Endometrial microvascular endothelial cells (primary cell): ENCODE measurements around the gene IQCE. TPM values are rescaled to one million over a fixed set of nuclear protein-coding genes. Genes with fewer than 3 reads are reported as not detected.
"Not testable (repeated sequence)": the region's sequence is repeated elsewhere in the genome, so short reads cannot be mapped to it uniquely, and the experiment has no call there.

ENCODE experiments used
- in situ Hi-C: cut with HindIII; loops from 2 replicates; pipeline ENCODE4 v1.10.0; 2017; ENCODE audit warnings: low sequenced_read_pairs, low pct_unique_long_range_greater_than_20kb; ENCODE audit errors: inconsistent ontology term
- total RNA-seq: library from RNA; depleted of rRNA; stranded (reverse); fragments of >200 nt; gene quantifications from one replicate; pipeline ENCODE4 v1.2.3, GENCODE V29; 2015; ENCODE audit errors: inconsistent ontology term

IQCE gene
- total RNA-seq, 1 donor from 2014 or later, result 17.4 TPM

DNA sequence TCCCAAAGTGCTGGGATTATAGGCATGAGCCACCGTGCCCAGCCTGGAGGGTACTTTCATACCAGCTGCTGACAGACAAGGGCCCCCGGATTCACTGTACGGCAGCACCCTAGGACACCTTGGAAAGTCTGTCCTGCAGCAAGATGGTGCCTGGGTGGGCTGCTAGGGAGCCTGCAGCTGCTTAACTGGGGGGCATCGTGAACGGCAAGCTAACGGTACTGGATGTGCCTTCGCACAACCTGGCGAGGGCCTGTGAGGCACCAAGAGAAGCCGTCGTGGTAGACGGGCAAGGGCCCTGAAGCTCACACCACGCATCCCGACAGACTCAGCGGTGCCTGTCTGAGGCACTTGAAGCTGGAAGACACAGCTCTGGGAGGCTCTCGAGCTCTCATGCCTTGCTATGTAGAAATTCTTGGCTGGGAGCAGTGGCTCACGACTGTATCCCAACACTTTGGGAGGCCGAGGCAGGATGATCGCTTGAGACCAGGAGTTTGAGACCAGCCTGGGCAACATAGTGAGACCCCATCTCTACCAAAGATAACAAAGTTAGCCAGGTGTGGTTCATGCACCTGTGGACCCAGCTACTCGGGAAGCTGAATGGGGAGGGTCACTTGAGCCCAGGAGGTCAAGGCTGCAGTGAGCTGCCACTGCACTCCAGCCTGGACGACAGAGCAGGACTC, 12.9 kb upstream of the IQCE start:
- in situ Hi-C loops, result no loop called here

DNA sequence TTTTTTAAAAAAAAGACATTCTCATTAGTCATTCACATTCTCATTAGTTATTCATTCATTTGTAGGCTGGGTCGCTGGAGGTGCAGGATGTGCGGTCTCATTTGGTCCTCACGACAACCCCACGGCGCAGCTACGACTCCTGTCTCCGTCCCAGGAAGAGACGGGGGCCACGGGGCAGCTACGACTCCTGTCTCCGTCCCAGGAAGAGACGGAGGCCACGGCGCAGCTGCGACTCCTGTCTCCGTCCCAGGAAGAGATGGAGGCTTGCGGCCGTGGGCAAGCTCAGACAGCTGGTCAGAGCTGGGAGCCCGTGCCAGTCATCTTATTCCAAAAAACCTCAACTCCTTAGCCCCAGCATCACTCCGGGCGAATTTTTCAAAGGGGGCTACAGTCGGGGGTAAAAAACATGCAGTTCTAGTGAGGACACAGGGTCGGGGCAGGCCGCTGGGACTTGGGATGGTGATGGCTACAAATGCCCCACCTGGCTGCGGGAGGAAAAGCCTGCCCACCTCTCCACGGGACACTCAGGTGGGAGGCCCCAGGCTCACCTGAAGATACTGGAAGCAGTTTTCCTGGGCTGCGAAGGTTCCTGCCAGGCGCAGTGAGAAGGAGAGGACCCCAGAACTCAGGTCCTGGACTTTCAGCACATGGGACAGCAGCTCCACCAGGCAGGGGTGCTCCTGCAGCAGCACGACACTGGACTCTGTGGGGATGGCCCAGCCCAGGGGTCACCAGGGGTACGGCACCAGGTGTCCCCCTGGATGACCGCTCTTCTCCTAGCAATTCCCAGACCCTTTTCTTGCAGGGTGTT, 11.8 kb upstream of the IQCE start:
- in situ Hi-C loops, result no loop called here

DNA sequence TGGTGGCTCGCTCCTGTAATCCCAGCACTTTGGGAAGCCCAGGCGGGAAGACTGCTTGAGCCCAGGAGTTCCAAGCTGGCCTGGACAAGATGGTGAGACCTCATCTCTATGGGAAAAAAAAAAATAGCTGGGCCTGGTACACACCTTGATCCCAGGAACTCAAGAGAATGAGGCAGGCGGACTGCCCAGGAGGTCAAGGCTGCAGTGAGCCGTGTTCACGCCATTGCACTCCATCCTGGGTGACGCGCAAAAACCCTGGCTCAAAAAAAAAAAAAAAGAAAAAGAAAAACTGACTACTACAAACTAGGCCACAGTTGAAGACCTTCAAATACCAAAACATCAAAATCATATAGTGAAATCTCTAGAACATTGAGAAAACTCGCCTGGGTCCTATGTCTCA, 7.4 kb upstream of the IQCE start:
- in situ Hi-C loops, result no loop called here

DNA sequence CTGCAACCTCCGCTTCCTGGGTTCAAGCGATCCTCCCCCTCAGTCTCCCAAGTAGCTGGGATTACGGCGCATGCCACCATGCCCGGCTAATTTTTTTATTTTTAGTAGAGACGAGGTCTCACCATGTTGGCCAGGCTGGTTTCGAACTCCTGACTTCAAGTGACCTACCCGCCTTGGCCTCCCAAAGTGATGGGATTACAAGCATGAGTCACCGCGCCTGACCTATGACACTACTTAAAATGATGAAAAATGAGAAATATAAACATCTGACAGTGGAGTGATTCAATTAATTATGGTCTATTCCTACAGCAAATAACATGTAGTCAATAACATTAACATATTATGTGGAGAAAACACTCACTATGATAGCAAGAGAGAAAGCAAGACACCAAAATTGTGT, 5.7 kb upstream of the IQCE start:
- in situ Hi-C loops, result no loop called here

DNA sequence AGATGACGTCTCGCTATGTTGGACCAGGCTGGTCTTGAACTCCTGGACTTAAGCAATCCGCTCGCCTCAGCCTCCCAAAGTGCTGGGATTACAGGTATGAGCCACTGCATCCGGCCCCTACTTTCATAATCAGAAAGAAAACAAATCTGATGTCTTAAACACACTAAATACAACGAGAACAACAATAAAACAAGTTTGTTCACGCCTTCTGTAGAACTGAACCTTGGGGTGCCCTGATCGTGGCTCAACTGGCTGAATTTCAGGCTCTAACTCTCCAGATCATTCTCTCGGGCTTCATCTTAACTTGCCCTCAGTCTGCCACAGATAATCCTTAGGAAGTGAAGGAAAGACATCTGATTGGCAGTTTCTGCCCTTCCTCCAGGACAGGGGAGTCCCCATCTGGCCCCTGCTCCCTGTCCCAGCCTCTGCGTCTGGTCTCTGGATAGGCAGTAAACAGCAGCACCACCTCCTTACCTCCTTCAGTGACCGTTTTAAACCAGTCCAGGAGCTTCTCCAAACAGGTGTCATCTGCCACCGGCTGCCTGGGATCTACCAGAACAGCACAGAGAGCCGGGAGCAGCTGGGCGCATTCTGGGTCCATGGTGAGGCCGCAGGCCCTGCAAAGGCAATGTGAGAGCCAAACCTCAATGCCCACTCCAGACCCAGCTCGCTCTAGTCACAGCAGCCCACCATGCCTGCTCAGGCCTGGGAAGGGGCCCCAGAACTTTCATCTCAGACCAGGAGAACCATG, 4.8 kb upstream of the IQCE start:
- in situ Hi-C loops, result no loop called here

DNA sequence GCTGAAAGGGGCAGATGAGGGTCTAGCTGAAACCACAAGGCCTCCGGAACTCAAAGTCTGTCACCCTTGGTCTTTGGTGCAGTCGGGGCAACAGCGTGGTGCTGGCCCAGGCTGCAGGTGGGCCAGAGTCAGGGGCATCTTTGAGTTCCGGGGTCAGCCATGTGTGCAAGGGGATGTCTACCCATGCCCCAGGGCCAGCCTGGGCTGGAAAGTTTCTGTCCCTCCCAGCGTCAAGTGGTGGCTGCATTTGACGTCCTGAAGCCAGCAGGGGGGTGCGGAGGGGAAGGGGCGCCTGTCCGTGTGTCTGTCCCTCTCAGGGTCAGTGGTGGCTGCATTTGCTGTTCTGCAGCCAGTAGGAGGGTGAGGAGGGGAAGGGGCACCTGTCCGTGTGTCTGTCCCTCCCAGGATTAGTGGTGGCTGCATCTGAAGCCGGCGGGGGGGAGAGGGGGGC, 4.1 kb upstream of the IQCE start:
- in situ Hi-C loops, result no loop called here

DNA sequence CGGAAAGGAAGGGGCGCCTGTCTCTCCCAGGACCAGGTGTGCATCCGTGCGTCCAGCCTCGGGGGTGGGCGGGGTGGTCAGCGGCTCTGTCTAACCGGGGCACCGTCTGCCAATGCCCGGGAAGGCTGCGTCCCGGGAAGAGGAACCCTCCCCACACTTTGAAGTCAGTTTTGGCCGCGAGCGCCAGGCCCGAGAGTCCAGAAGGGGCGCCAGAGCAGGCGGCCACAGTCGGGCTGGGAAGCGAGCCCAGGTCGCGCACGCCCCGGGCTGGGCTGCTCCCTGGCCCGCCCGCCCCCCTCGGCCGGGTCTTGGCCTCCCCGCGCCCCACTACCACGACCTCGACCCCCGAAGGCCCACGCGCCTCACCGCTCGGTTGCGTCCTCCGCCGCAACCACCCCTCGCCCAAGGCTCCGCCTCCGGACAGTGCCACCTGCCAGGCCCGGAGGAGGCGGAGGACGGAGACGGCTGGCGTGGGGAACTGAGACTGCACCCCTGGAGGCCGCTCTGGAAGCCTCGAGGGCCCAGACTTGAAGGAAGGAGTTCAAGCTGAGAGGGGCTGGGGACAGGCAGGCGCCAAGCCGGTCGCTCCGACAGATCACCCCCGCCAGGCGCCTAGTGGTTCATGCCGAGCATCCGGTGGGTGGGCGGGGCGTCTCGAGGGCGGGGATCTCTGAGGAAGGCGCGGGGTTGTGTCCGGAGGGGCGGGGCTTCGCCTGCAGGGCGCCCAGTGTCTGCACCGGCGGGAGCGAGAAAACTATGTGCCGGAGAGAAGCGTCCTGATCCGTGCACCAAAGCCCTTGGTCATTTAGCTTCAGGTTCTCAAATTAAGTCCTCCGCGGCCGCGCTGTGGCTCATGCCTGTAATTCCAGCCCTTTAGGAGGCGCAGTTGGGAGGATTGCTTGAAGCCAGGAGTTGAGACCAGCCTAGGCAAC, 3.4 kb upstream of the IQCE start, which contains the start of gene BRAT1:
Gene BRAT1, minus strand, starts transcription at position 404 of the 932 bp plus-strand sequence. CDS start 1,093 bp downstream, outside the sequence.
- in situ Hi-C loops, result no loop called here

DNA sequence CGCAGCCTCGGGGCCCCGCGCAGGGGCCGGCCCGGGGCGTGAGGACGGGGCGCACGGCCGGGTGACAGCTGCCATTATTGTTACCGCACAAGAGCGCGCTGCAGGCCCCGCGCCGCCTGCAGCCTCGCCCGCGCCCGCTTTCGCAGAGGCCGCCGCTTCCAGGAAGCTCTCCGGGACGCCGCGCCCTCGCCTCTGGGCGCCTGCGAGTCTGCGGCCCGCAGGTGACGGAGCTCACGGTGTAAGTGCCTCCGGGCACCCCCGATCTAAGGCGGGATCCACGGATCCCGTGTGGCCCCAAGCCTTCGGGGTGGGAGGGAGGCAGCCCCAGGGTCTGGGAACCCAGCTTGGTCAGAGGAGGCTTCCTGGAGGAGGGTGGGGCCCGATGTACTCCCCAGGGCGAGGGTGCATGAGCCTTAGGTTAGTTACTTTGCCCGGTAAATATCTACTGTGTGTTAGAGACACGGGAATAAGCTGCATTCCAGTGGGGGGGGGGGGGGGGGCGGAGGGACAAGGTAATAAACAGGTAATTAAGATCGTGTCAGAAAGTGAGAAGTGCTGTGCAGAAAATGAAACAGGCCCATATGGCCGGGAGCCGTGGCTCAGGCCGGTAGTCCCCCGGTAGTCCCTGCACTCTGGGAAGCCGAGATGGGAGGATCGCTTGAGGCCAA, 638 bp downstream of the IQCE start:
- in situ Hi-C loops, result no loop called here

DNA sequence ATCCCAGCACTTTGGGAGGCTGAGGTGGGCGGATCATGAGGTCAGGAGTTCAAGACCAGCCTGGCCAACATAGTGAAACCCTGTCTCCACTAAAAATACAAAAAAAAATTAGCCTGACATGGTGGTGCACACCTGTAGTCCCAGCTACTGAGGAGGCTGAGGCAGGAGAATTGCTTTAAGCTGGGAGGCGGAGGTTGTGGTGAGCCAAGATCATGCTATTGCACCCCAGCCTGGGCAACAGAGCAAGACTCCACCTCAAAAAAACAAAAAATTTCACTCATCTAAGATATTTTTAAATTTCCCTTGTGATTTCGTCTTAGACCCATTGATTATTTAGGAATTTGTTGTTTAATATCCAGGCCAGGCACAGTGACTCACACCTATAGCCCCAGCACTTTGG, 5.2 kb downstream of the IQCE start:
- in situ Hi-C loops, result not testable (repeated sequence)

DNA sequence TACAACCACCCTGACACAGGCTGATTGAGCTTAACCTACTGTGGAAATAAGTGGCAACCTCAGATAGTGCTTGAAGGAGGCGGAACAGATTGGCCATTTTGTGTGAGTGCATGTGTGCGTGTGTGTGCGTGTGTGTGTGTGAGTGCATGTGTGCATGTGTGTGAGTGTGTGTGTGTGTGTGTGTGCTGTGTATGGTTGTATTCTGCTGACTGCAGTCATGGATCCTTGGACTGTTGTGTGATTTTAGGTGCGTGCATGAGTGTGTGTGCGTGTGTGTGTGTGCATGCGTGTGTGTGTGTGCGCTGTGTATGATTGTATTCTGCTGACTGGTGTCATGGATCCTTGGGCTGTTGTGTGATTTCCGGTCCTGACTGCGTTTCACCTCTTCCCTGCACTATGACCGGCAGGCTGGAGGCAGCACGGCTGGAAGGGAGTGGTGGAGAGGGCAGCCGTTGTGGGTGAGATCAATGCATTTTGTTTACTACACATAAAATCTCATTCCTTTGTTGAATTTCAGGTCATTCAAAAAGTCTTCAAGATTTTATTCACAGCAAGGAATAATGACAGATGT, 6.3 kb downstream of the IQCE start:
- in situ Hi-C loops, result no loop called here

DNA sequence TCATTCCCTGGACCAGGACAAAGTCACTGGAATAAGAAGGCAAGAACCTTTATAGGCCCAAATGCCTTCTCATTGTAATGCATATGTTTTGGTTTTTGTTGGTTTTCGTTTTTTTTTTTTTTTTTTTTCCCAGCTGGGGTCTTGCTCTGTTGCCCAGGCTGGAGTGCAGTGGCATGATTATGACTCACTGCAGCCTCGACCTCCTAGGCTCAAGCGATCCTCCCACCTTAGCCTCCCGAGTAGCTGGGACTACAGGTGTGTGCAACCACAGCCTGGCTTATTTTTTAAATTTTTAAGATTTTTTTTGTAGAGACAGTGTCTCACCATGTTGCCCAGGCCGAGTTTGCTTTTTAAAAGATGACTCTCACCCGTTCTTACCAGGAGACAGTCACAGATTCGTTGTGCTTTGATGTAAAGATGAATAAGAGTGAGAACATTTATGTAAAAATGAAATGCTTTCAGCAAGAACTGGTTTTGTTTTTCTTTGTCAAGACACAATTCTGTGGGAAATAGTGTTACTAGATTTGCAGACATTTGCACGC, 7.6 kb downstream of the IQCE start:
- in situ Hi-C loops, result no loop called here

DNA sequence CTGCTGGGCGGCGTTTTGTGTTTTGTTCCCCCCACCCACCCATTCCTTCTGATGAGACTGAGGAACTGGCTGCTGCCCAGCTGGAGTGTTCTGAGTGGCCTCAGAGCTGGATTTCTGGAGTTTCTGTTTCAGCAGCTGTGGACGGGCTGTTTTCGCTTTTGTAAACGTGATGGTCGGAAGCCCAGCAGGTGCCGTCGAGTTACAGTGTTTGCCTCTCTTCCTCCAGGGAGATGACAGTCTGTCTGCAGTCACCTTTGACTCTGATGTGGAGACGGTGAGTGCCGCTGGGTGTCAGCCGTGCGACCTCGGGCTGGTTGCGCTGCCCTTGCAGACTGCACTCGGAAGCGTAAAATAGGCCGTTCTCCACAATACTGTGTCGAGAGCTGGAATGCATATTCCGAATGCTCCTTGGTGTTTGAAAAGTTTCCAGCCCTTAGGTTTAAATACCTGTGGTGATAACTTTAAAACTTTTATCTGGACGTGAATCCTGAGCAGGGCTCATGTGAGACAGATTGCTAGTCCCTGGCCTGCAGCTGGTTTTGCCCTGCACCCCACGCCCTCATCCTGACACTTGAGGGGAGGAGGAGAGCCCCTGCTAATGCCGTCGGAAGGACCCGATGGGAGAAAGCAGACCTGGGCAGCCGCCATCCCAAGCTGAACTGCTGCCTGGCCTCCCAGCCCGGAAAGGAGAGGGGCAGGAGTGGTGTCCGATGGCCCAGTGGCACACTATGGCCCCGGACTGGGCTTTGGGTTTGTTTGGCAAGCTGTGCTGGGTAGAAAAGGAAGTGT, 8.3 kb downstream of the IQCE start:
- in situ Hi-C loops, result no loop called here

DNA sequence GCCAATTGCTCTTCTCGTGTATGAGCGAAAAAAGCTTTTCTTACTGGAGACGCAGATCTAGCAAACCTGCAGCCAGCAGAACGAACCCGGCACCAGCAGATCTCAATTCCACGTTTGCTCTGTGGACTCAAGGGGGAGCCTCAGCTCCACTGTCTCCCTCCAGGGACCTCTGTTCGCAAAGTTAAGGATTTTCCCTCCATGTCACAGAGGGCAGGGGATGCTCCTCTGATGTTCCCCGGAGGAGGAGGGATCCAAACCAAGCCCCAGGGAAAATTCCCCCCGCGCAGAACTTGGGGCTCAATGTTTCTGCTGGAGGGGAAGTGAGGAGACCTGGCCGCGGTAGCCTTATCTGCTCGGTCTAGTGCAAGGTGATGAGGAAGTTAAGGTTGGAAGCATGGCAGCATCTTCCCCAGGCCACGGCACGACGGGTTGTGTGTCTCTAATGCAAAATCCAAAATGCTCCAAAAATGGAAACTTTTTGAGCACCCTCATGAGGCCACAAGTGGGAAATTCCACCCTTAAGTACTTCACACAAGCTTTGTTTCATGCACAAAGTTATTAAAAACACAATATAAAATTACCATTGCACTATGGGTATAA, 9.0 kb downstream of the IQCE start:
- in situ Hi-C loops, result no loop called here

DNA sequence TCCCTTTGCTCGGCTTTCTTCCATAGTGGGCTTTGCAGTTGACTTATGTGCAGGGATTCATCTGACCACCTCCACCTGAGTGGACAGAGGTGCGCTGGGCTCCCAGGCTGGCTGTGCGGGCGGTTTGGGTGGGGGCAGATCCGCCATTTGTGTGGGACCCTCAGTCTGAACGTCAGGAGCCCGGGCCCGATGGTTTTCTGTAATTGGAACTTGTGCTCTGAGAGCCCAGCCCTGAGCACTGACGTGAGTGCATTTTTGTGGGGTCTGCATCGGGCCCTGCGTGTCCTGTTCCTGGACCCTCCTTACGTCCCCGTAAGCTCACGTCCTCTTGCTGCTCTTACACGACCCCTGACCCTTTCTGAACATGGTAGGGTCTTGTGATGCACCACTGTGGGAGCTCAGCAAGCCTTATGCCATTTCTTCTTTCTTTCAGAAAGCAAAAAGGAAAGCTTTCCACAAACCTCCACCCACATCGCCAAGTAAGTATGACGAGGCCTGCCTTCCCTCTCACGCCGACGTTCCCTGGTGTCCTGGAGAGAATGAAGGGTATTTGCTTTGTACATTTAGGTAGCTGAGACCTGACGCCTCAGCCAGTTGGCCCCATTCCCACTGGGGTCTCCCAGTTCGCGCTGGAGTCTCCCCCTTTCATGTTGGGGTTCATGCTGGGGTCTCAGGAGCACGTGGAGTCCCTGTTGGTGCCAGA, 9.9 kb downstream of the IQCE start:
- in situ Hi-C loops, result no loop called here

DNA sequence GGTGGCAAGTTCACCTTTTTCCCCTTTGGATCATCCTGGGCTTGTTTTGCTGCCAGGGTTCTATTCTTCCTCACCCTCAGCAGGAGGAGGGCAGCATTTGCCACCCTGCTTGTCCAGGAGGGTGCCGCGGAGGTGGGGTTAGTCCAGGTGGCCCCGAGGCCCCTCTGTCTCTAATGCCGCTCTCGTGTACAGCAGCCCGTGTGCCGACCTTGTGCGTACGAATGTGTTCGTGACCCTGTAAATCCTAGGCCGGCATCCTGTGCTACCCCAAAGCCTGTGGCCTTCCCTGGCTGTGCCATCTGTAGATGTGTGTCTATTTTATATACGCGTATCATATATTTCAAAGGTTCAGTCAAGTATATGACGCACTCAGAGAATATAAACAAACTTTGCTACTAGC, 10.6 kb downstream of the IQCE start:
- in situ Hi-C loops, result no loop called here

DNA sequence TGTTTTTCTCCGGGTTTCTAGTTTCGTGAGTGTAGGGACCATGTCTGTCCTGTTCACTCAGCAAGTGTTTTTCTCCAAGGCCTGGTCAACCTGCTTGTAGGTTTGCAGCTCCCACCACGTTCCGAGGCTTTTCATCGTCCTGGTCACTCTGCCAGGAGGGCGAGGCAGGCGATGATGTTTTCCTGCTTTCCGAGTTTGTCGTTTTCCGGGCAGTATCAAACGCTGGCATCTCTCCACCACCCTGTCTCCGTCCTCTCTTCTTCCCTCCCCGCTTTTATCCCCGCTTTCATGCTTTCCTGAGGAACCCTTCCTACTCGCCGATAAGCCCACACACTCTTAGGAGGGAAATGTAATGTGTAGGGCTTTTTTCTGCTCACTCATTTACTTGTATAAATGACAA, 11.2 kb downstream of the IQCE start:
- in situ Hi-C loops, result no loop called here
